Suprapubic skin (tissue), 4 donors: ENCODE measurements around the gene XKR3. TPM values are rescaled to one million over a fixed set of nuclear protein-coding genes. Genes with fewer than 3 reads are reported as not detected.
"Not testable (repeated sequence)": the region's sequence is repeated elsewhere in the genome, so short reads cannot be mapped to it uniquely, and the experiment has no call there.

ENCODE experiments used
- DNase-seq, 2 donors: peaks; one replicate each; pipeline ENCODE4 v3.0.0-alpha.2; 2019; ENCODE audit warnings: low spot score in 2 of 2
- H3K27ac ChIP-seq: fragments of 200-600 bp; sonication (generic); one replicate; pipeline ENCODE4 v1.5.1; 2019
- H3K27me3 ChIP-seq: fragments of 200-600 bp; sonication (generic); one replicate; pipeline ENCODE4 v1.5.1; 2019
- H3K36me3 ChIP-seq: fragments of 200-600 bp; sonication (generic); one replicate; pipeline ENCODE4 v1.5.1; 2019
- H3K4me1 ChIP-seq: fragments of 200-600 bp; sonication (generic); one replicate; pipeline ENCODE4 v1.5.1; 2019
- H3K4me3 ChIP-seq: fragments of 200-600 bp; sonication (generic); one replicate; pipeline ENCODE4 v1.5.1; 2019; ENCODE audit warnings: mild to moderate bottlenecking
- H3K9me3 ChIP-seq: fragments of 200-600 bp; sonication (generic); one replicate; pipeline ENCODE4 v1.5.1; 2019
- WGBS: methylation state at CpG from one replicate; pipeline ENCODE4 v1.1.5; 2018; 5-methylcytosine and 5-hydroxymethylcytosine counted together
- total RNA-seq, 4 donors: library from RNA; depleted of rRNA; stranded (reverse); fragments of >200 nt; gene quantifications; one replicate each; pipeline ENCODE4 v1.1.0, GENCODE V29; 2016

The XKR3 gene
- total RNA-seq, 4 donors from 2014 or later: not detected

GRCh38 chr22:16748160-16748929 lies 76.9 kb downstream of the XKR3 start:
- not testable (repeated sequence) for DNase-seq, H3K4me3 ChIP-seq, H3K9me3 ChIP-seq, H3K4me1 ChIP-seq, H3K27me3 ChIP-seq, H3K36me3 ChIP-seq, H3K27ac ChIP-seq
- WGBS: 86% methylated on average over 45 of the region's 45 CpGs

DNA sequence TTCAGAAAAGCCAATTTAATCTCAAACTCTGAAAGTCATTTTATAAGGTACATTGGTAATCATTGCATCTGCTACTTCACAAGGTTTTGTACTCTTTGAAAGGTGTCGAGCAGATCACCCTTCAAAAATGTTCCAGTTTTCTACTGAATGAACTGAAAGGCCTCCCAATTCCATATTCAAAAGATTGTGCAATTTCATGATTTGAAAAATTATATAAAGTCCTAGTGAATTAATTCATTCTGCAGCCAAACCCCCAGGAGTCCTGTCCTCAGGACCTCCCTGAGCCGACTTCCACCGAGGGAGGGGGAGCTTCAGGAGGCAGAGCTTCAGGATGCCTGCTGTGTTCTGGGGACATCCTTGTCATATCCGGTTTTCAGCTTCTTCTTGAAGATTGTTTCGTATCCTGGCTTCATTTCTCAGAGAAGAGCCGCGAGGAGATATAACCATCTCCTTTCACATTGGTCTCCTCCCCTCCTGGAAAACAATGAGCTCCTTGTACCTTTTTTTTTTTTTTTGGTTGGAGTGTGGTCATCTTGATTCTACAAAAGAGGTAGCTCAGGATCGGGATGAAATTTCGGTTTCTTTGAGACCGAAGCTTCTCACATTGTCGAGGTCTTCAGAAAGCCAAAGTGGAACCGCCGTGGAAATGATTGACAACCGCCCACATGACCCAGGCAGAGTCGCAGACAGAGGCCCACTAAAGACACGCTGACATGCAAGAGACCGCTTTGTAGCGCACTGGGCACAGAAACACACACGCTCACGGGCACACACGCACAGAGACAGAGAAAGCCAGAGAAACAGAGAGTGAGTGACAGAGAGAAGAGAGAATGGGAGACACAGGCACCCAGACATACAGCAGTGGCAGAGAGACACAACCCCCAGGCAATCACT lies 77.7 kb downstream of the XKR3 start:
- H3K36me3 ChIP-seq, H3K27ac ChIP-seq, H3K4me1 ChIP-seq, H3K9me3 ChIP-seq, H3K4me3 ChIP-seq, DNase-seq, H3K27me3 ChIP-seq: not testable (repeated sequence)
- 88% methylated on average over 21 of the region's 21 CpGs for WGBS

- not testable (repeated sequence) for H3K36me3 ChIP-seq, DNase-seq, H3K27me3 ChIP-seq, H3K4me1 ChIP-seq, H3K4me3 ChIP-seq, H3K27ac ChIP-seq, H3K9me3 ChIP-seq
- 58% methylated on average over 1 of the region's 1 CpG for WGBS
Measured at GRCh38 chr22:16734271-16734670, 90.9 kb downstream of the XKR3 start.

Other genes starting within 250 kb of the XKR3 start
- gene CCT8L2, start 232.6 kb downstream of the XKR3 start, total RNA-seq: not detected
- gene GAB4, start 182.8 kb upstream of the XKR3 start, total RNA-seq: under 1 TPM in 2 of 4 donors, not detected in 2; 0.21 to 0.32 TPM